Stimulated activated CD4-positive, alpha-beta T cell treated with anti-CD3 and anti-CD28 coated beads, Interleukin-4, amount 100 ng/mL, for 4 hours (primary cell): ENCODE results near the gene ARHGDIG.

ENCODE experiments used
- DNase-seq, 2 experiments: peaks; one replicate each; pipeline ENCODE4 v3.0.0-alpha.2; 2020

ARHGDIG gene

DNA sequence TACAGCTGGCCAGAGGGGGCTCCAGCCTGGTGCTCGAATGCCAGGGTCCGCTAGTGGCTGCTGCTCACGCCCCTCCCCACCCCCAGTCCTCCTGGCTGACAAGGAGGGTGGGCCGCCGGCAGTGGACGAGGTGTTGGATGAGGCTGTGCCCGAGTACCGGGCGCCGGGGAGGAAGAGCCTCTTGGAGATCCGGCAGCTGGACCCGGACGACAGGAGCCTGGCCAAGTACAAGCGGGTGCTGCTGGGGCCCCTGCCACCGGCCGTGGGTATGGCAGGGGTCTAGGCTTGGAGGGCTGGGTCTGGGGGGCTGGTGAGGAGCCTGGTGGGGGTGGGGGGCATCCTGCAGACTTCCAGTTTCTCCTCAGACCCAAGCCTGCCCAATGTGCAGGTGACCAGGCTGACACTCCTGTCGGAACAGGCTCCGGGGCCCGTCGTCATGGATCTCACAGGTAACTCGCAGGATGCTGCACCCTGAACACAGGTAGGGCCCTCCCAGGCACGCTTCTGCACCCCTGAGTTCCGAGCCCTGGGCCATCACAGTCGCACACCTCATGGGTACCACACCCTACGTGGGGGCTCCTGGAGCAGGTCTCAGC lies 1.4 kb downstream of the ARHGDIG start:
- DNase-seq = no peak

GRCh38 chr16:282491-282890 lies 2.1 kb downstream of the ARHGDIG start:
- no peak for DNase-seq

GRCh38 chr16:283033-283805 lies 2.8 kb downstream of the ARHGDIG start, which contains the start of gene PDIA2:
PDIA2 (plus strand) TSS chr16:283164; CDS start chr16:283170, 6 bp downstream.
- no peak for DNase-seq

DNA sequence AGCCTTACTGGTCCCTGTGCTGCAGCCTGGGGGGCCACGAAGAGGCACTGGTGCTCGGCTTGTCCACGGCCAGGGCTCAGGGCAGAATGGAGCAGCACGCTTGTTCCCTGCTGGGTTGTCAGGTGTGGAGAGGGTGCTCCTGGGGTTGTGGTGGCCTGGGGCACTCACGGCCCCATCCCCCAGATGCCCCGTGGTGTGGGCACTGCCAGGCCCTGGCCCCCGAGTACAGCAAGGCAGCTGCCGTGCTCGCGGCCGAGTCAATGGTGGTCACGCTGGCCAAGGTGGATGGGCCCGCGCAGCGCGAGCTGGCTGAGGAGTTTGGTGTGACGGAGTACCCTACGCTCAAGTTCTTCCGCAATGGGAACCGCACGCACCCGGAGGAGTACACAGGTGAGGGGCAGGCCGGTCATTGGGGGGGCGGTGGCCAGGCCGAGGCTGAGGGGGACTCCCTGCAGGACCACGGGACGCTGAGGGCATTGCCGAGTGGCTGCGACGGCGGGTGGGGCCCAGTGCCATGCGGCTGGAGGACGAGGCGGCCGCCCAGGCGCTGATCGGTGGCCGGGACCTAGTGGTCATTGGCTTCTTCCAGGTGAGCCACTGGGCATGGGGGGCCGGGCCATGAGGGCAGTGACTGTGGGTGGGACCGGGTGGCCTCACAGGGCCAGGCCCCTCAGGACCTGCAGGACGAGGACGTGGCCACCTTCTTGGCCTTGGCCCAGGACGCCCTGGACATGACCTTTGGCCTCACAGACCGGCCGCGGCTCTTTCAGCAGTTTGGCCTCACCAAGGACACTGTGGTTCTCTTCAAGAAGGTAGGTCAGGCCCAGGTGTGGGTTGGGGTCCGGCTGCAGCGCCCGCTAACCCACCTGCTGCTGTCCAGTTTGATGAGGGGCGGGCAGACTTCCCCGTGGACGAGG lies 4.1 kb downstream of the ARHGDIG start:
- no peak for DNase-seq

DNA sequence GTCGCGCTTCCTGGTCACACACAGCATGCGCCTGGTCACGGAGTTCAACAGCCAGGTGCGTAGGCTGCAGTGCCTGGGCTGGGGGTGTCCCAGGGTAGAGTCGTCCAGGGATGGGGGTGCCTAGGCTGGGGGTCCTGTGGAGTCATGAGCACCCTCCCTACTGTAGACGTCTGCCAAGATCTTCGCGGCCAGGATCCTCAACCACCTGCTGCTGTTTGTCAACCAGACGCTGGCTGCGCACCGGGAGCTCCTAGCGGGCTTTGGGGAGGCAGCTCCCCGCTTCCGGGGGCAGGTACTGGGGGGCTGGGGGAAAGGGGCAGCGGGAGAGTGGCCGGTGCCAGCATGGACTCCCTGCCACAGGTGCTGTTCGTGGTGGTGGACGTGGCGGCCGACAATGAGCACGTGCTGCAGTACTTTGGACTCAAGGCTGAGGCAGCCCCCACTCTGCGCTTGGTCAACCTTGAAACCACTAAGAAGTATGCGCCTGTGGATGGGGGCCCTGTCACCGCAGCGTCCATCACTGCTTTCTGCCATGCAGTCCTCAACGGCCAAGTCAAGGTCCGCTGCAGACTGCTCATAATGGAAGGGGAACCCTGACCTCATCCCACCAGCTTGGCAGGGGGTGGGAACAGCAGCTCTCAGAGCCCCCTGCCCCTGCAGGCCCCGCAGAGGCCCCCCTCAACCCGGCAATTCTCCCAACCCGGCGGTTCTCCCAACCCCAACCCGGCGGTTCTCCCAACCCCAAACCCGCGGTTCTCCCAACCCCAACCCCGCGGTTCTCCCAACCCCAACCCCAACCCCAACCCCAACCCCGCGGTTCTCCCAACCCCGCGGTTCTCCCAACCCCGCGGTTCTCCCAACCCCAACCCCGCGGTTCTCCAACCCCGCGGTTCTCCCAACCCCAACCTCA lies 5.0 kb downstream of the ARHGDIG start:
- no peak for DNase-seq

GRCh38 chr16:286491-287297 lies 6.3 kb downstream of the ARHGDIG start:
- no peak for DNase-seq

GRCh38 chr16:287298-287811 lies 7.0 kb downstream of the ARHGDIG start:
- DNase-seq = no peak

GRCh38 chr16:287981-288920 lies 7.9 kb downstream of the ARHGDIG start:
- DNase-seq = no peak

DNA sequence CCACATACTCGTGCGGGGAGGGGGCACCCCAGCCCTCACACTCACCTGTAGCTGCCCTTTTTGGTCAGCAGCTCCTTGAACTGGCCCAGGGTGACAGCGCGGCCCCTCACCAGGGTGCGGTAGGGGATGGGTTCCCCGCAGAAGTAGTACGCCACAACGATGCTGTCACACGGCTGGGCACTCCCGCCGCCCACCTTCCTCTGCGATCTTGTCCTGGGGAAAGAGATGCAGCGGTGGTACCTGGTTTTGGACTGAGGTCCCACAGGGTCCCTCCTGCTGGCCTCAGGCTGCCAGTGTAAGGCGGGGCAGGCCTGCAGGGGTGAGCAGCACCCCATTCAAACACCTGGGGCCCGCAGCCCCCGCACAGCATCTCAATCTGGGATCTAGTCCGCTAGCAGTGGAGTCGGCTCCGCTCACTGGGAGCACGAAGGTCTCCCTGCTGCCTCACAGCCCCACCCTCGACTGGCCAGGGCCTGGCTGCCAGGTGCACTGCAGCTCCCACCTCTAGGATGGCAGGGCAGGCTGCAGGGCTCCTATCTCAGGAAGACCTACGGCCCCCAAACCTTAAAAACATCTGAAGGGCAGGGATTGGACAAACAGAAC lies 9.1 kb downstream of the ARHGDIG start:
- no peak for DNase-seq

- no peak for DNase-seq
Measured at GRCh38 chr16:290015-290680, 9.8 kb downstream of the ARHGDIG start.

- DNase-seq = no peak
Measured at GRCh38 chr16:290681-291405, 10.5 kb downstream of the ARHGDIG start.

GRCh38 chr16:291539-291938 lies 11.1 kb downstream of the ARHGDIG start:
- no peak for DNase-seq

DNA sequence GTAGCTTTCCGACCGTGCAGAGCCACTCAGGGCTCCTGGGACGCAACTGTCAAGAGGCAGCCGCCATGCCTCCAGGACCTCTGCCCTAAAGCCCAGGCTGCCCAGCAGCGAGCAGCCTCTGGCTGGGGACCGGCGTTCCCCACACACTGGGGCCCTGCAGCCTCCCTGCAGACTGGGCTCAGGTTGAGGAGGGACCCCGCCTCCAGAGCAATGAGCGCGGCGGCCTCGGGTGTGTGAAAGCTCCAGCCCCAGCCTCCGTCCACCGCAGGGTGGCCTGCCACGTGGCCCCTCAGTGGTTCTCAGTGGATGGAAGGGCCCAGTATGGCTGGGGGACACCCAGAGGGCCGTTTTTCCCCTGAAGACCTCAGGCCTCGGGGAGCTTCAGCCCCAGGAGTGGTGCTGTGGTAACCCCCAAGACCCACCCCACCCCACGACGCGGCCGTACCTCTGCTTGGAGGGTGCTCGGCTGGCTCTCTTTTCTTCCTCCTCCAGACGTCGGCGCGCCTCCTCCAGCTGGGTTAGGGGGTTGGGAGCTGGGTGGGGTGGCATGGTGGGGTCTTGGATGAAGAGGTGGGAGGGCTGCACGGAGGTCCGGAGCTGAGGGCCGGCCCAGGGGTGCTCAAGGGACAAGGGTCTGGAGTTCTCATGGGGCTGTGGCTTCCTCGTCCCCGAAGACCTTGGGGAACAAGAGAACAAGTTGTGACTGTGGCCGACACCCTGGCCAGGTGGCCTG lies 12.8 kb downstream of the ARHGDIG start:
- no peak for DNase-seq

- no peak for DNase-seq
Measured at GRCh38 chr16:296276-296675, 15.9 kb downstream of the ARHGDIG start.

DNA sequence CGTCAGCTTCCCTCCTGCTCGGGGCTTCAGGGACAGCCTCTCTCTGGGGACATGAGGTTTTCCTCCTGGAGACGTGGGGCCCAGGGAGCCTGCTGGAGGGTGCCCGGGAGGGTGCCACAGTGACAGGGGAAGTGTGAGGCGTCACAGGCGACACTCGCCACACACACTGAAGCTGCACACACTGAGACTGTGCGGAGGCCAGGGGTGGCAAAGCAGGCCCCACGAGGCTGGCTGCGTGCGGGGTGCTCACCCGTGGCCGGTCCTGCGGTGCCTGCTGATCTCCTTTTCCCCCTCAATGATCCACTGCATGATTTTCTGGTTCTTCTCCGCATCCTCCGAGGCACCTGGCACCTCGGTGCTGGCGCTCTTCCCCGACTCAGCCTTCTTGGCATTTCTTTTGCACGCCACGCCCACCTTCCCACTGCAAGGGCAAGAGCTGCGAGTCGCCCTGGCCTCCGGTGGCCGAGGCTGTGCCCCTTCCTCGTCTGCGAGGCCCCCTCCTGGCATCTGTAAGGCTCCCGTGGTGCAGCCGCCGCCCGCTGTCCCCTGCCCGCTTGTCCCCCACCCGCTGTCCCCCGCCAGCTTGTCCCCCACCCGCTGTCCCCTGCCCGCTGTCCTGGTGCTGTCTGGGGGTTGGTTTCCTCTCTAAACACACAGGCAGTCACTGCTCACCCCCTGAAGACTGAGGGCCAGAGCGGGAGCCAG lies 16.6 kb downstream of the ARHGDIG start:
- DNase-seq = no peak

GRCh38 chr16:297832-298231 lies 17.4 kb downstream of the ARHGDIG start:
- DNase-seq = no peak

DNA sequence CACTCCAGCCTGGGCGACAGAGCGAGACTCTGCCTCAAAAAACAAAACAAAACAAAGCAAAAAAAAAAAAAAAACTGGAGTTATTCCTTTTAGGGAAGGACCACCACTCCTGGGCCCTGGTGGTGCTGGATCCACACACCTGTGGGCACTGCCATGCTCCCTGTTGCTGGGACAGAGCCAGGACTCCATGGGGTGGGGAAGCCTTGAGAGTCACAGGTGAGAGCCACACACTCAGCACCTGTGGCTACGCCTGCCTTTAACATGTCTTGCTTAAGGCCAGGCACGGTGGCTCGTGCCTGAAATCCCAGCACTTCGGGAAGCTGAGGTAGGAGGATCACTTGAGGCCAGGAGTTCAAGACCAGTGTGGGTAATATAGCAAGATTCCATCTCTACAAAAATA lies 20.8 kb downstream of the ARHGDIG start:
- no peak for DNase-seq
